GM12872 (cell line): ENCODE data around the gene GNB5.

Source experiments
- TF ChIP-seq, protein P1 (sequence below): IDR thresholded peaks from 3 replicates; pipeline ENCODE4 v1.5.1; 2011; ENCODE audit warnings: low read depth, mild to moderate bottlenecking, low read length, moderate library complexity; ENCODE audit not compliant: insufficient read depth

Gene GNB5

DNA sequence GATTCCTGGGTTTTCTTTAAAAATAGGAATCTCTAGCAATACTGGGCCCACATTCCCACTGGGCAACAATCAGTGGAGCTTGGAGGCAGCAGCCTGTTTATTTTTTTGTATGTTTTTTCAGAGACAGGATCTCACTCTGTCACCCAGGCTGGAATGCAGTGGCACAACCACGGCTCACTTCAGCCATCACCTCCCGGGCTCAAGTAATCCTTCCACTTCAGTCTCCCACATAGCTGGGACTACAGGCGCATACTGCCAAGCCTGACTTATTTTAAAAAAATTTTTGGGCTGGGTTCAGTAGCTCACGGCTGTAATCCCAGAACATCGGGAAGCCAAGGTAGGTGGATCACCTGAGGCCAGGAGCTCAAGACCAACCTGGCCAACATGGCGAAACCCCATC lies 29.1 kb upstream of the GNB5 start:
- TF ChIP-seq, protein P1, sequence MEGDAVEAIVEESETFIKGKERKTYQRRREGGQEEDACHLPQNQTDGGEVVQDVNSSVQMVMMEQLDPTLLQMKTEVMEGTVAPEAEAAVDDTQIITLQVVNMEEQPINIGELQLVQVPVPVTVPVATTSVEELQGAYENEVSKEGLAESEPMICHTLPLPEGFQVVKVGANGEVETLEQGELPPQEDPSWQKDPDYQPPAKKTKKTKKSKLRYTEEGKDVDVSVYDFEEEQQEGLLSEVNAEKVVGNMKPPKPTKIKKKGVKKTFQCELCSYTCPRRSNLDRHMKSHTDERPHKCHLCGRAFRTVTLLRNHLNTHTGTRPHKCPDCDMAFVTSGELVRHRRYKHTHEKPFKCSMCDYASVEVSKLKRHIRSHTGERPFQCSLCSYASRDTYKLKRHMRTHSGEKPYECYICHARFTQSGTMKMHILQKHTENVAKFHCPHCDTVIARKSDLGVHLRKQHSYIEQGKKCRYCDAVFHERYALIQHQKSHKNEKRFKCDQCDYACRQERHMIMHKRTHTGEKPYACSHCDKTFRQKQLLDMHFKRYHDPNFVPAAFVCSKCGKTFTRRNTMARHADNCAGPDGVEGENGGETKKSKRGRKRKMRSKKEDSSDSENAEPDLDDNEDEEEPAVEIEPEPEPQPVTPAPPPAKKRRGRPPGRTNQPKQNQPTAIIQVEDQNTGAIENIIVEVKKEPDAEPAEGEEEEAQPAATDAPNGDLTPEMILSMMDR: no peak

DNA sequence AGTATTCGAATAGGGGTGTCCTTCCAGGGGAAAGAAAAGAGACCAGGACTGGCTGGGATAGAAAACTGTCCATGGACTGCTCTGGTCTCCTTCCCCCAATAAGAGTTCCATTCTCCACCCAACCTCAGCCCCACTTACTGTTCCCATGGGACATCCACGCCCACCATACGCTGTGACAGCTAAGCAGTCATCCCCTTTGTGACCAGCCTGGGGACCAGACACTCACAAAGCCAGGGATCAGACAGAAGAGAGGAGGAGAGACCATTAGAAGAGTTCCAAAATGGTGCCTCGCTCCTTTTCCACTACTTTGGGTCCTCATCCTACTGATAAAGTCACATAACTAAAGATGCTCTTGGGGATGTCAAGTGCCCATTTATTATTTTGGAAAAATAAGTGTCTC lies 27.6 kb upstream of the GNB5 start:
- TF ChIP-seq, protein P1: no peak

DNA sequence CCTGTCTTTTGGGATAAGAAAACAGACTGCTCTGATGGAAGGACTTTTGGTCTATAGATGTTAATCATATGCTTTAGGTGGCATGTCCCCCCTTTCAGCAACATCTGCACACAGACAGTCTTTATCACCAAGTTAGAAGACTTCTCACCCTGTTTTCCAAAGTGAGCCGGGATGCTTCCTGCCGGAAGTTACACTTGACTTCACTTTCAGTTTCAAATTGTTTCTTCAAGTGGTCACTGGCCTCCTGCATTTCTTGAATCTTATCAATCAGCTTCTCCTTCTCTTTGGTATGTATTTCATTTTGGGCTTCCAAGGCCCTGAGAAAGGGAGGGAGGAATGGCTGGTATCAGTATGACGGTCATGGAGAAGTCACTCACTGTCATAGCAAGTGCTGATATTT lies 27.2 kb upstream of the GNB5 start:
- TF ChIP-seq, protein P1: no peak

DNA sequence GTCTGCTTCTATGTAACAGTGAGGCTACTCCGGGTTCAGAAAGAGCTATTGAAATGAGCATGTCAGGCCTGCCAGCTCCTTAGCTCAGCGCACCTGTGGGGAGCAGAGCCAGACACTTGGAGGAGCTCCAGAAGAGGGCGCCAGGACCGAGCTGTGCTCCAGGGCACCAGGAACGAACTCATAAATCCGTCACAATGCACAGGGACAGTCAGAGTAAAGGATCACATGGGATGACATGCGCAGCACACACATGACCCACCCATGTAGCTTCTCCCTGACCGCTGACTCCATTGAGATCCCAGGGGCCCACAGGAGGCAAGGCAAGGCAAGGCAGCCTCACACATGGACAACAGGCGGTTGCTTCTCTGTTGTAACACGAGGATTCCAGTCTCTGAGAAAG lies 26.0 kb upstream of the GNB5 start:
- TF ChIP-seq, protein P1: peak; percentile 64

DNA sequence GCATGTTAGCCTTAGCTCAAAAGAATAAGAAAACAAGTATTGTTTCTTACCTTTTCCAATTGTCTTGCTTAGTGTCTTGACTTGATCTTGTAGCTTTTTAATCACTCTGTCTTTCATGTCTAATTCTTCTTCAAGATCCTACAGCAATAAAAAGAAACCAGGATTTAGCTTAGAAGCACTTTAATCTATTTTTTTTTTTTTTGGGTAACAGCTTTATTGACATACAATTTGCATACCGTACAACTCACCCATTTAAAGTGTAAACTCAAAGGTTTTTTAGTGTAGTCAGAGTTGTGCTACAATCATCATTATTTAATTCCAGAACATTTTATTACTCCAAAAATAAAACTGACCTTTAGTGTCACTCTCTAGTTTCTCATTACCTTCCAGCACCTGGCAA lies 23.4 kb upstream of the GNB5 start:
- TF ChIP-seq, protein P1: no peak

DNA sequence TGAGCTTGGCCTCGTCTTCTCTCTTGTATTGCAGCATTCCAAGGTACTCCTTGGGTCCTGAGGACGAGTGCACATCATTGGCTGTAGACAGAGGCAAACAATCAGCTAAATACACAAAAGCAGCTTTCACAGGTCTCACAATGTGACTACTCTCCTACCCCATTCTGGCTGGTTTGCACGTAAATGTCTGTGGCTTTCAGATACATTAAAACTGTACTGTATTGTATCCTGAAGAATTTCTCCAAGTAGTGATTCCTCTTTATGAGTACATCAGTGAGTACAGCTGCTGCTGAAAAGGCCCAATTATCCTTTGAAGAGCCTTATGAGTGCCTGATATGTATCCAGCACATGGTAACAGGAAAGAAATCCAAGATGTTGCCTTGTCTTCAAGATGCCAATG lies 22.0 kb upstream of the GNB5 start:
- TF ChIP-seq, protein P1: no peak

DNA sequence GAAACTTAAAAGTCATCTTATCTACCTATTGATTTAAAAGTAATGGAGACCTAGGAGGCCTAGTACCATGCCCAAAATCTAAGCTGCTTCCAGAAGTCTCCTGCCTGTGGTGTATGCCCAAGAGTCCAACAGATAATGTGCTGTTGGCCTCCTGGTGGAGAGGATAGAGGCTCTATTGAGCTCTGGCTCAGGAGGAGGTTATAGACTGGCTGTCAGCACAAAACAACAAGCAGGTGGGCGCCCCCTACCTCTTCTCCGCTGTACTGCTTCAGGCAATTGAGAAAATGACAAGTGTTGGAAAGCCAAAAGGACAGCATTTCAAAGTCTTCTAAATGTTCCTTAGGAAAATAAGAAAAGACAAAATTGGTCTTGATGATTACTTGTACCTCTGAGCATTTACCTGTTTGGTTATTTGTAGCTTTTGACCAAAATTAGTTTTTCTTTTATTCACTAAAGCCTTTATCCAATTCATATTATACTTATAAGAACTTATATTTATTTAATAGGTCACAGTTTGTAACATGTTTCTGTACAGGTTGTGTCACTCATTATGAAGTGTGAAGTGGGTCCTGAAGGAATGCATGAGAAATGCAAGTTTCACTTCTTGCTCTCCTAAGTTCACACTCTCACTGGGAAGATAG lies 17.2 kb upstream of the GNB5 start:
- TF ChIP-seq, protein P1: peak; percentile 92
